Esophagus muscularis mucosa (tissue), 4 donors: ENCODE data around the gene SH3BP2.

Experiments used
- EP300 ChIP-seq: sonication (generic); formaldehyde crosslinking; IDR thresholded peaks from one replicate; pipeline ENCODE4 v1.6.1; 2017; ENCODE audit warnings: antibody characterized with exemption
- POLR2A ChIP-seq: fragments of 450-650 bp; IDR thresholded peaks from one replicate; pipeline ENCODE4 v1.6.1; 2017; ENCODE audit warnings: antibody characterized with exemption, moderate library complexity, mild to moderate bottlenecking, low read depth
- TF ChIP-seq, protein P1 (sequence below), 3 experiments: fragments of 200-600 bp in 2 of 3; fragments of 450-650 bp in 1 of 3; sonication (generic) in 2 of 3; IDR thresholded peaks; one replicate each; pipeline ENCODE4 v1.5.1; 2017 to 2019; ENCODE audit warnings: antibody characterized with exemption in 3 of 3, mild to moderate bottlenecking in 2 of 3, moderate library complexity in 1 of 3

DNA sequence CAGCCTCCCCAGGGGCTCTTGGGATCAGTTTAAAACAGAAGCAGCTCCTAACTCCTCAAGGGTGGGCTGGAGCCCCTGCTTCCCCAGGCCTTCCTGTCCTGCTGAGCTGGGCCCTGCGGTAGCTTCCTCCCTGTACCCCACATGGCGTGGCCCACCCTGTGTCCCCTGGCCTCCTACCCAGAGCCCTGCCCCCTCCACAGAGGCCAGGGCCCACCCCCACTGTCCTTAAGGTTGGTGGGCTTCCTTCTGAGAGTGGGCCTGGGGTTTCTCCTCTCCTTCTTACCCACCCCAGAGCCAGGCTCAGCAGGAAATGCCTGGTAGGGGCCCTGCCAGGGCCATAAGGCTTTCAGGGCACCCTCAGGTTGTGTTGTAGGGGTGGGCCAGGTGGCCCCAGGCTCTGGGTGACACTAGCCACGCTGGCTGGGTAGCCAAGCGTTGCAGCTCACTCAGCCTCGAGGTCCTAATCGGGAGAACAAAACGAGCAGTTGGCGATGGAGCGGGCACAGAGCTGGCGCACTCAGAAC lies 11.6 kb downstream of the SH3BP2 start:
- TF ChIP-seq, protein P1, sequence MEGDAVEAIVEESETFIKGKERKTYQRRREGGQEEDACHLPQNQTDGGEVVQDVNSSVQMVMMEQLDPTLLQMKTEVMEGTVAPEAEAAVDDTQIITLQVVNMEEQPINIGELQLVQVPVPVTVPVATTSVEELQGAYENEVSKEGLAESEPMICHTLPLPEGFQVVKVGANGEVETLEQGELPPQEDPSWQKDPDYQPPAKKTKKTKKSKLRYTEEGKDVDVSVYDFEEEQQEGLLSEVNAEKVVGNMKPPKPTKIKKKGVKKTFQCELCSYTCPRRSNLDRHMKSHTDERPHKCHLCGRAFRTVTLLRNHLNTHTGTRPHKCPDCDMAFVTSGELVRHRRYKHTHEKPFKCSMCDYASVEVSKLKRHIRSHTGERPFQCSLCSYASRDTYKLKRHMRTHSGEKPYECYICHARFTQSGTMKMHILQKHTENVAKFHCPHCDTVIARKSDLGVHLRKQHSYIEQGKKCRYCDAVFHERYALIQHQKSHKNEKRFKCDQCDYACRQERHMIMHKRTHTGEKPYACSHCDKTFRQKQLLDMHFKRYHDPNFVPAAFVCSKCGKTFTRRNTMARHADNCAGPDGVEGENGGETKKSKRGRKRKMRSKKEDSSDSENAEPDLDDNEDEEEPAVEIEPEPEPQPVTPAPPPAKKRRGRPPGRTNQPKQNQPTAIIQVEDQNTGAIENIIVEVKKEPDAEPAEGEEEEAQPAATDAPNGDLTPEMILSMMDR (IDR thresholded peaks at IDR 0.05): no peak
- no peak for TF ChIP-seq POLR2A
- no peak for TF ChIP-seq EP300
